ENCODE measurements around the gene C16orf86.

Gene C16orf86

GRCh38 chr16:67713647-67714273 is 47.1 kb downstream of the C16orf86 start:
- no peak for ATAC-seq
- TF ChIP-seq ZFP30 (CRISPR knock-in tag; IDR thresholded peaks at IDR 0.05) (no peak), ARNTL (CRISPR knock-in tag; IDR thresholded peaks at IDR 0.05; ENCODE audit: borderline replicate concordance, low read depth) (no peak), PATZ1 (CRISPR knock-in tag; IDR thresholded peaks at IDR 0.05; ENCODE audit: borderline replicate concordance) (no peak), ZNF565 (CRISPR knock-in tag; conservative IDR thresholded peaks at IDR 0.05; ENCODE audit: low read depth) (no peak), TSHZ2 (CRISPR knock-in tag; IDR thresholded peaks at IDR 0.05) (no peak), ISL1 (CRISPR knock-in tag; IDR thresholded peaks at IDR 0.05) (no peak)

- no peak for ATAC-seq
- TF ChIP-seq PATZ1 (CRISPR knock-in tag; IDR thresholded peaks at IDR 0.05; ENCODE audit: borderline replicate concordance), result no peak
- no peak for TF ChIP-seq BACH2 (CRISPR knock-in tag; IDR thresholded peaks at IDR 0.05; ENCODE audit: borderline replicate concordance)
- TF ChIP-seq CSRNP3 (CRISPR knock-in tag; IDR thresholded peaks at IDR 0.05), result no peak
Measured at GRCh38 chr16:67714522-67714921, 47.9 kb downstream of the C16orf86 start.

- TF ChIP-seq ZC3H10 (CRISPR knock-in tag; IDR thresholded peaks at IDR 0.05), result no peak
- TF ChIP-seq OSR1 (CRISPR knock-in tag; IDR thresholded peaks at IDR 0.05), result no peak
- TF ChIP-seq CSRNP3 (CRISPR knock-in tag; IDR thresholded peaks at IDR 0.05), result no peak
- TF ChIP-seq GLIS3 (CRISPR knock-in tag; IDR thresholded peaks at IDR 0.05), result no peak
- TF ChIP-seq ISL1 (CRISPR knock-in tag; IDR thresholded peaks at IDR 0.05), result no peak
- TF ChIP-seq RARB (CRISPR knock-in tag; IDR thresholded peaks at IDR 0.05), result no peak
- TF ChIP-seq ESRRG (CRISPR knock-in tag; IDR thresholded peaks at IDR 0.05), result no peak
- no peak for TF ChIP-seq ZFP30 (CRISPR knock-in tag; IDR thresholded peaks at IDR 0.05)
- no peak for TF ChIP-seq ZNF70 (CRISPR knock-in tag; IDR thresholded peaks at IDR 0.05)
- no peak for ATAC-seq
Measured at GRCh38 chr16:67716097-67716496, 49.5 kb downstream of the C16orf86 start.

Measured in SK-N-SH treated with all-trans-retinoic acid at 6 μM for 48 hours (cell line).